ENCODE results near the gene PDIA3. TPM values are rescaled to one million over a fixed set of nuclear protein-coding genes. Genes with fewer than 3 reads are reported as not detected.
A peak's percentile ranks its signal among the peaks of the same experiment; 100 is the strongest.

The PDIA3 gene
- polyA plus RNA-seq, 3 donors: 101 to 305 (median 195) TPM

DNA sequence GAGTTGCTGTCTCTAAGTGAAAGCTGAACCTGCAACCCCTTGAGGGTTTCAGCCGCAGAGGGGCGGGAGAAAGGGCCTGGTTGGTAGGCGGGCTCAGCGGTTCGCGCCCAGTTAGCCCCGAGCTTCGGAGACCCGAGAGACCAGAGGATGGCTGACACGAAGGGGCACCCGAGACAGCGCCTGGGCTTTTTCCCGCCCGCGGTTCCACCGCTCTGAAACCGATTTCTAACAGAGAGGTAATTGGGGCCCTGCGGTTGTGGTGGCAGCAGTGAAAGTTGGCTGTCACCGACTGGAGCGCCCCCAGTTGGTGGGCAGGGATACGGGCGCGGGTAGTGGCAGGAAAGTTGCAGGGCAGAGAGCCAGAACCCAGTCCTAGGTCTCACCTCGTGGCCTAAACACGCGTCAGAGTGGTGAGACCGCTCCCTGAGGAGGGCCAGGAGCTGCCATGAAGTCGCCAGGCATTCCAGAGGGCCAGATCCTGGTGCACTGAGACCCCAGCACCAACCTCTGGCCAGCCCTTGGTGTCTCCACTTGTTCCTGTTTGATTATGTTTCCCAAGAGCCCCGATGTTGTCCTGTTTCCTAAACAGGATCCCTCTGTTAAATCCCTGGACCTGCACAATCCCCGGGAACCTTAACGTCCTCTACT, 31.2 kb downstream of the PDIA3 start:
- Histone ChIP-seq H3K9ac (ENCODE audit: insufficient read depth, low read length, poor library complexity, severe bottlenecking) (peak overlapping the region; percentile 70), H3K27ac (ENCODE audit: low read depth in 1 of 2, low read length in 2 of 2) (peak overlapping the region; percentile 75 to 85), H3K4me1 (ENCODE audit: control insufficient read depth in 1 of 2, insufficient read depth in 2 of 2, low read length in 2 of 2) (peaks cover 14 to 19% of the 10 kb centered on the region in 2 donors), H2AFZ (ENCODE audit: insufficient read depth, low read depth, low read length, poor library complexity, severe bottlenecking) (peak overlapping the region; percentile 89), H3K4me3 (replicated peaks in 1 of 3; ENCODE audit: low read depth in 2 of 3, low read length in 3 of 3) (peak overlapping the region; percentile 56 to 97 (median 94)), H3K36me3 (replicated peaks in 1 of 2; ENCODE audit: control insufficient read depth in 1 of 2, insufficient read depth in 2 of 2, low read length in 2 of 2) (peaks cover 5 to 17% of the 10 kb centered on the region in 2 donors), H3K27me3 (ENCODE audit: control insufficient read depth in 2 of 2, insufficient read depth in 2 of 2, low read length in 2 of 2) (no peaks in the 10 kb centered on the region), H3K4me2 (replicated peaks; ENCODE audit: extremely low read depth, low read length, poor library complexity, severe bottlenecking) (peak overlapping the region; percentile 77), H3K79me2 (ENCODE audit: insufficient read depth, low read length) (no peaks in the 10 kb centered on the region), H3K9me3 (replicated peaks in 1 of 2; ENCODE audit: control insufficient read depth in 1 of 2, insufficient read depth in 1 of 2, low read length in 2 of 2) (no peaks in the 10 kb centered on the region), H4K20me1 (ENCODE audit: insufficient read depth, low read length) (no peaks in the 10 kb centered on the region)
- Mint-ChIP-seq H3K4me3 (peak overlapping the region; percentile 93 to 94), H3K9me3 (no peaks in the 10 kb centered on the region), H3K36me3 (peaks cover 5 to 12% of the 10 kb centered on the region in 2 donors), H3K27ac (peak overlapping the region; percentile 84 to 95 (median 92)), H3K4me1 (peaks cover 21% of the 10 kb centered on the region), H3K27me3 (ENCODE audit: low read depth in 3 of 3) (peaks cover 0 to 3% (median 2%) of the 10 kb centered on the region in 3 donors)
- TF ChIP-seq, protein P1, sequence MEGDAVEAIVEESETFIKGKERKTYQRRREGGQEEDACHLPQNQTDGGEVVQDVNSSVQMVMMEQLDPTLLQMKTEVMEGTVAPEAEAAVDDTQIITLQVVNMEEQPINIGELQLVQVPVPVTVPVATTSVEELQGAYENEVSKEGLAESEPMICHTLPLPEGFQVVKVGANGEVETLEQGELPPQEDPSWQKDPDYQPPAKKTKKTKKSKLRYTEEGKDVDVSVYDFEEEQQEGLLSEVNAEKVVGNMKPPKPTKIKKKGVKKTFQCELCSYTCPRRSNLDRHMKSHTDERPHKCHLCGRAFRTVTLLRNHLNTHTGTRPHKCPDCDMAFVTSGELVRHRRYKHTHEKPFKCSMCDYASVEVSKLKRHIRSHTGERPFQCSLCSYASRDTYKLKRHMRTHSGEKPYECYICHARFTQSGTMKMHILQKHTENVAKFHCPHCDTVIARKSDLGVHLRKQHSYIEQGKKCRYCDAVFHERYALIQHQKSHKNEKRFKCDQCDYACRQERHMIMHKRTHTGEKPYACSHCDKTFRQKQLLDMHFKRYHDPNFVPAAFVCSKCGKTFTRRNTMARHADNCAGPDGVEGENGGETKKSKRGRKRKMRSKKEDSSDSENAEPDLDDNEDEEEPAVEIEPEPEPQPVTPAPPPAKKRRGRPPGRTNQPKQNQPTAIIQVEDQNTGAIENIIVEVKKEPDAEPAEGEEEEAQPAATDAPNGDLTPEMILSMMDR (IDR thresholded peaks at IDR 0.05): peak; percentile 92
- intact Hi-C loops (cut with micrococcal nuclease): no loop called here
- WGBS (ENCODE audit: insufficient coverage): 2% methylated on average over 31 of the region's 31 CpGs
- peak; percentile 61 to 73 (median 66) for DNase-seq

DNA sequence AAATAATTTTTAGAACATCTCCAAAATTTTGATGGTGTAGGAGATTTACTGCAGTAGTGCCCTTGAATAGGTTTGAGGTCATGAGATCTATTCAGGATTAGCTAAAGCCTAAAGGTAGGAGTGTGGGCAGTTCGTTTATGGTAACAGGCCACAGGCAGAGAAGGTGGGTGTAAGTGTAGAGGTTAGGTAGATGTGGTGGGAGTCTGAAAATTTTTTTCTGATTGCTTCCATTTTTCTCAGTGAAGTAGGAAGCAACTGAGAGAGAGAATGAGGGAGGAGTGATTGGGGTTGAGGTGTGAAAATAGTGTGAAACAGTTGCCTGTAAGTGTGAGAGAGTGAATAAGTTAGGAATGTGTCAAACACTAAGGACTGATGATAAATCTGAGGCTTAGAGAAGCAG, 32.8 kb downstream of the PDIA3 start:
- Histone ChIP-seq H4K20me1 (ENCODE audit: insufficient read depth, low read length) (no peaks in the 10 kb centered on the region), H3K4me2 (replicated peaks; ENCODE audit: extremely low read depth, low read length, poor library complexity, severe bottlenecking) (no peak overlapping the region), H3K27ac (ENCODE audit: low read depth in 1 of 2, low read length in 2 of 2) (no peak overlapping the region), H3K27me3 (ENCODE audit: control insufficient read depth in 2 of 2, insufficient read depth in 2 of 2, low read length in 2 of 2) (no peaks in the 10 kb centered on the region), H3K4me1 (ENCODE audit: control insufficient read depth in 1 of 2, insufficient read depth in 2 of 2, low read length in 2 of 2) (peaks cover 14 to 19% of the 10 kb centered on the region in 2 donors), H3K36me3 (replicated peaks in 1 of 2; ENCODE audit: control insufficient read depth in 1 of 2, insufficient read depth in 2 of 2, low read length in 2 of 2) (peaks cover 0 to 2% of the 10 kb centered on the region in 2 donors), H3K4me3 (replicated peaks in 1 of 3; ENCODE audit: low read depth in 2 of 3, low read length in 3 of 3) (no peak overlapping the region), H3K9me3 (replicated peaks in 1 of 2; ENCODE audit: control insufficient read depth in 1 of 2, insufficient read depth in 1 of 2, low read length in 2 of 2) (no peaks in the 10 kb centered on the region), H3K9ac (ENCODE audit: insufficient read depth, low read length, poor library complexity, severe bottlenecking) (no peak overlapping the region), H3K79me2 (ENCODE audit: insufficient read depth, low read length) (no peaks in the 10 kb centered on the region), H2AFZ (ENCODE audit: insufficient read depth, low read depth, low read length, poor library complexity, severe bottlenecking) (no peak overlapping the region)
- TF ChIP-seq, protein P1 (IDR thresholded peaks at IDR 0.05): no peak
- 94% methylated on average over 1 of the region's 1 CpG for WGBS (ENCODE audit: insufficient coverage)
- intact Hi-C loops (cut with micrococcal nuclease): no loop called here
- DNase-seq: no peak
- Mint-ChIP-seq H3K27me3 (ENCODE audit: low read depth in 3 of 3) (peaks cover 0 to 3% (median 2%) of the 10 kb centered on the region in 3 donors), H3K4me3 (no peak overlapping the region), H3K9me3 (peaks cover 0 to 3% (median 0%) of the 10 kb centered on the region in 7 donors), H3K4me1 (peaks cover 21% of the 10 kb centered on the region), H3K27ac (no peak overlapping the region), H3K36me3 (no peaks in the 10 kb centered on the region)
